Measurements from ENCODE around the gene ST7. TPM values are rescaled to one million over a fixed set of nuclear protein-coding genes. Genes with fewer than 3 reads are reported as not detected.

The ST7 gene
- total RNA-seq, 1 experiment from 2014 or later: 19.6 TPM

GRCh38 chr7:116980354-116980753, 27.1 kb downstream of the ST7 start:
- CTCF ChIA-PET: no interaction called here
- POLR2A ChIA-PET: no interaction called here
- Histone ChIP-seq H3K4me1 (ENCODE audit: control insufficient read depth, insufficient read depth, low read length) (no peaks in the 10 kb centered on the region), H3K36me3 (ENCODE audit: control insufficient read depth, insufficient read depth, low read length) (no peaks in the 10 kb centered on the region), H3K27ac (ENCODE audit: low read length) (no peak overlapping the region), H3K9me3 (ENCODE audit: control insufficient read depth, insufficient read depth, low read depth, low read length) (no peaks in the 10 kb centered on the region), H3K4me3 (ENCODE audit: low read depth in 2 of 2, low read length in 2 of 2) (no peak overlapping the region), H3K27me3 (ENCODE audit: control insufficient read depth, insufficient read depth, low read length) (no peaks in the 10 kb centered on the region)
- intact Hi-C loops (cut with micrococcal nuclease; ENCODE audit: unreplicated experiment) (no loop called here), in situ Hi-C loops (cut with HindIII; ENCODE audit: low pct_unique_long_range_greater_than_20kb, low sequenced_read_pairs) (no loop called here)
- TF ChIP-seq REST (IDR thresholded peaks at IDR 0.05; ENCODE audit: insufficient read depth in 1 of 2, low read depth in 2 of 2, low read length in 1 of 2) (no peak), CTCF (IDR thresholded peaks at IDR 0.05) (no peak), TCF7L2 (IDR thresholded peaks at IDR 0.05; ENCODE audit: low read depth, low read length) (no peak), SIN3A (IDR thresholded peaks at IDR 0.05; ENCODE audit: borderline replicate concordance, insufficient read depth, low read depth, low read length) (no peak), POLR2AphosphoS5 (IDR thresholded peaks at IDR 0.05; ENCODE audit: low read depth, low read length) (no peak)
- DNase-seq (ENCODE audit: low read depth, low spot score): no peak
- no peak for ATAC-seq
- no TSS peak for BruUV-seq (replicated peaks)

- Histone ChIP-seq H3K9me3 (ENCODE audit: control insufficient read depth, insufficient read depth, low read depth, low read length) (no peaks in the 10 kb centered on the region), H3K36me3 (ENCODE audit: control insufficient read depth, insufficient read depth, low read length) (no peaks in the 10 kb centered on the region), H3K4me3 (ENCODE audit: low read depth in 2 of 2, low read length in 2 of 2) (no peak overlapping the region), H3K27ac (ENCODE audit: low read length) (no peak overlapping the region), H3K4me1 (ENCODE audit: control insufficient read depth, insufficient read depth, low read length) (no peaks in the 10 kb centered on the region), H3K27me3 (ENCODE audit: control insufficient read depth, insufficient read depth, low read length) (no peaks in the 10 kb centered on the region)
- ATAC-seq (no peak), DNase-seq (ENCODE audit: low read depth, low spot score) (no peak)
- TF ChIP-seq TCF7L2 (IDR thresholded peaks at IDR 0.05; ENCODE audit: low read depth, low read length) (no peak), CTCF (IDR thresholded peaks at IDR 0.05) (no peak)
- ChIA-PET CTCF (no interaction called here), POLR2A (no interaction called here)
- intact Hi-C loops (cut with micrococcal nuclease; ENCODE audit: unreplicated experiment) (no loop called here), in situ Hi-C loops (cut with HindIII; ENCODE audit: low pct_unique_long_range_greater_than_20kb, low sequenced_read_pairs) (no loop called here)
- no TSS peak for BruUV-seq (replicated peaks)
Observed at GRCh38 chr7:116981939-116982338, 28.6 kb downstream of the ST7 start.

Measured in Panc1 (cell line).